Cardiac ventricle fibroblast (primary cell): ENCODE measurements around the gene METTL5. TPM values are rescaled to one million over a fixed set of nuclear protein-coding genes. Genes with fewer than 3 reads are reported as not detected.

Source experiments
- total RNA-seq: library from RNA; depleted of rRNA; stranded (reverse); fragments of >200 nt; gene quantifications from 2 replicates; pipeline ENCODE4 v1.2.3, GENCODE V29; 2015

Gene METTL5
- 27.6 and 32.0 TPM in 2 replicates for total RNA-seq

DNA sequence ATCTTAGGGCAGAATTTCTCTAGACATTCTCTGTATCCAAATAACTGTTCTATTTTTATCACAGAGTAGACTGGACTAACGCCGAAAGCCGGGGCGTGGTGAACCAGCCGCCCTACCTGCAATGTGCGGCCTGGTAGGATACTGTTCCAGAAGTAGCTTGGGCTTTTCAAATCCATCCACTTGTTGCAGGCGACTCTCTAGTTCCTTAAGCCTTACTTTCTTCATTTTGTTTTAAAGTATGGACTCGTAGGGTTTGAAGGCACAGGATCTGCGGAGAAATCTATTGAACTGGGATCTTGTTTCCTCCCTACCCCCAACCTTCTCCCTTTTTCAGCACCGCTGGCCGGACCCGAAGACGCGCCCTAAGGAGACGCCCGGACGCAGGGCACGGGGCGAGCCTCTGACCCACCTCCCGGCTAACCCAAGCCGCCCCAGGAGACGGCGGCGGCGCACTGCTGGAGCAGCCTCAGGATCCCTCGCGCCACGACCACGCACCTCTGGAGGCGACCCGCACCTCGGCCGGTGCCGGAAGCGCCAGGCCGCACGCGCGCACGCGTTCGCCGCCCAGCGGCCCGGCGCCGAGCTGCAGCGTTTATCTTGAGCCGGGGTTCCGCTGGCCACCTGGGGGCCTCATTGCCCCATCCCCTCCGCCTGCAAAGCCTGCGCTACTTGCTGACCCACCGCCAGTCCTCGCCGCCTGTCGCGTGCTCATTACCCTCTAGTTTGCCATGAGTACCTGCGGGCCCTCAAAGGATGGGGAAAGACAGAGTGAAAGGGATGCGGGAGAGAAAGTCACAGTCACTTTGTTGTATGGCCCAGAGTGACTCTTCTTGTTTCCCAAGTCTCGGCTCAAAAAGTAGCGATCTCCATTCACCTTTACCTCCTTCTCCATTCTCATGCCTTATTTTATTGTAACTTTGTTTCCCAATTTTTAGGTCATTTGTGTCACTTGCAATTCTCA is at the start of gene METTL5:
Gene METTL5, minus strand, starts transcription at position 533 of the 961 bp plus-strand sequence. Its CDS starts 308 bp downstream, at position 225.

DNA sequence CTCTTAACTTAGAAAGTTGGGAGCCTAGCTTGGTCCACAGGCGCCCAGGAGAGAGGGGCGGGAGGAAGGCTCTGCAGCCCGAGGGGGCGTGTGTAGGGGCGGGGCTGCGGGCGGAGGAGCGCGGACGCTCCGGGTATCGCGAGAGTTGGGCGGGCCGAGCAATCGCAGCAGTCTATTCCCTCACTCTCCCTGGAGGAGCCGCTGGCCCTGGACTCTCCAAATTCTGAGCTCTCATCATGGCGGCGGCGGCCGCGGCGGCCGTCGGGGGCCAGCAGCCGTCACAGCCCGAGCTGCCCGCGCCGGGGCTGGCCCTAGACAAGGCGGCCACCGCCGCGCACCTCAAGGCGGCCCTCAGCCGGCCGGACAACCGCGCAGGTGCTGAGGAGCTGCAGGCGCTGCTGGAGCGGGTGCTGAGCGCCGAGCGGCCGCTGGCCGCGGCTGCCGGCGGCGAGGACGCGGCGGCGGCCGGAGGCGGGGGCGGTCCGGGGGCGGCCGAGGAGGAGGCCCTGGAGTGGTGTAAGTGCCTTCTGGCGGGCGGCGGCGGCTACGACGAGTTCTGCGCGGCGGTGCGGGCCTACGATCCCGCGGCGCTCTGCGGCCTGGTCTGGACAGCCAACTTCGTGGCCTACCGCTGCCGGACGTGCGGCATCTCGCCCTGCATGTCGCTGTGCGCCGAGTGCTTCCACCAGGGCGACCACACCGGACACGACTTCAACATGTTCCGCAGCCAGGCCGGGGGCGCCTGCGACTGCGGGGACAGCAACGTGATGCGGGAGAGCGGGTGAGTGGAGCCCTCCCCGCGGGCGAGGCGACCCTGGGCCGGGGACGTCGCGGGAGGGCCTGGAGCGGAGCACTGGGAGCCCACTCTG is 2.8 kb upstream of the METTL5 start, which contains the start of gene UBR3:
Gene UBR3, plus strand, starts transcription at position 183 of the 869 bp plus-strand sequence. Its CDS starts 54 bp downstream, at position 237.

DNA sequence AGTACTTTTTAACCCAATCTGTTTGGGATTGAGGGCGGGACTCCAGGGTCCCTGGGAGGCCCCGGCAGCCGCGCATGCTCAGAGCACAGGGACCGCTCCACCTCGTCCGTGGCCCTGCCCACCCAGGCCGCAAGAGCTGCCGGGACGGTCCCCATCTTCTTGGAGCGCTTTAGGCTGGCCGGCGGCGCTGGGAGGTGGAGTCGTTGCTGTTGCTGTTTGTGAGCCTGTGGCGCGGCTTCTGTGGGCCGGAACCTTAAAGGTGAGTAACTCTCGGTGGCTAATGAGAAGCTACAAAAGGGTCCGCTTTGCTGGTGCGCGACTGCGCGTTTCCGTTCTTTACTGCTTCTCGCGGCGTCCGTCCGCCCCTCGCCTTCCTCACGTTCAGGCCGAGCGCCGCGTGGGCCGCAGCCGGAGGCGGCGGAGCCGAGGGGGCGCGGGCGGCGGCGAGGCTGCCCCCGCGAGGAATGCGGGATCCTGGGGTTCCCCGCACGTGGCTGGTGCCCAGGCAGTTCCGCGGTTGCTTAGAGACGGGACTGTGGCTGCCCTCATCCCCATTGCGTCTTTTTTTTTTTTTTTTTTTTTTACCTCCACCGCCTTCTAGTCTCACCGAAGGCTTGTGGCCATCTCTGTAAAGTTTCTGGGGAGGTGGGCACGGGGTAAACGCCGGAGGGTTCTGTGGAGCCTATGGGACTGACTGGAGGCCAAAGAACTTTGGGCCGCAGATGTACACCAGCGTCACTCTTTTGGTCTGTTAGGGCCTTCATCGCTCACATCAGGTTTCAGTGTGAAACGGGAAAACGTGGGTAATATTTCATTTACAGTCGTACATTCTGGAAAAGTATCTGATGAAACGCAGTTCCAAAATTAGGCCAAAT is 25.8 kb downstream of the METTL5 start, which contains the start of gene SSB:
Gene SSB, plus strand, starts transcription at position 154 of the 875 bp plus-strand sequence. CDS start 2,090 bp downstream, outside the sequence.

Other genes starting within 250 kb of the METTL5 start
- 22.9 and 23.6 TPM in 2 replicates for gene PPIG, start 240.6 kb downstream of the METTL5 start, total RNA-seq
- gene CFAP210, start 130.5 kb downstream of the METTL5 start, total RNA-seq = 0.12 TPM in 1 of 2 replicates, not detected in the other
- 1.1 and 3.9 TPM in 2 replicates for gene PHOSPHO2, start 130.4 kb downstream of the METTL5 start, total RNA-seq
- 0.50 and 6.8 TPM in 2 replicates for gene KLHL23, start 91.1 kb downstream of the METTL5 start, total RNA-seq
- 83.1 and 98.1 TPM in 2 replicates for gene SSB, start 26.0 kb downstream of the METTL5 start, total RNA-seq
- 20.6 and 23.8 TPM in 2 replicates for gene UBR3, start 2.5 kb upstream of the METTL5 start, total RNA-seq